Endothelial cell (in vitro differentiated cells): ENCODE measurements around the gene ITSN2. TPM values are rescaled to one million over a fixed set of nuclear protein-coding genes. Genes with fewer than 3 reads are reported as not detected.
A peak's percentile ranks its signal among the peaks of the same experiment; 100 is the strongest.

Source experiments
- DNase-seq: peaks from one replicate; pipeline ENCODE4 v3.0.0; 2021; ENCODE audit warnings: low spot score
- H3K27ac Mint-ChIP-seq: one replicate; pipeline ENCODE4 v1.8.0; 2021; ENCODE audit warnings: mixed read lengths, inconsistent platforms; ENCODE audit not compliant: unreplicated experiment
- H3K27me3 Mint-ChIP-seq: one replicate; pipeline ENCODE4 v1.8.0; 2021; ENCODE audit warnings: mild to moderate bottlenecking, moderate library complexity, mixed read lengths, inconsistent platforms; ENCODE audit not compliant: unreplicated experiment
- H3K36me3 Mint-ChIP-seq: one replicate; pipeline ENCODE4 v1.8.0; 2021; ENCODE audit warnings: mild to moderate bottlenecking, low read depth, mixed read lengths, inconsistent platforms; ENCODE audit not compliant: unreplicated experiment
- H3K4me1 Mint-ChIP-seq: one replicate; pipeline ENCODE4 v1.8.0; 2021; ENCODE audit warnings: mild to moderate bottlenecking, mixed read lengths, inconsistent platforms; ENCODE audit not compliant: unreplicated experiment
- H3K4me3 Mint-ChIP-seq: one replicate; pipeline ENCODE4 v1.8.0; 2021; ENCODE audit warnings: mild to moderate bottlenecking, mixed read lengths, inconsistent platforms; ENCODE audit not compliant: unreplicated experiment
- H3K9me3 Mint-ChIP-seq: one replicate; pipeline ENCODE4 v1.8.0; 2021; ENCODE audit warnings: mixed read lengths, inconsistent platforms; ENCODE audit not compliant: unreplicated experiment
- CTCF ChIP-seq: fragments of 200-600 bp; sonication (generic); IDR thresholded peaks from one replicate; pipeline ENCODE4 v1.5.0; 2021; ENCODE audit warnings: antibody characterized with exemption; ENCODE audit not compliant: unreplicated experiment
- total RNA-seq: library from RNA; stranded (reverse); fragmentation: NEBNext Ultra II Directional; extraction: Animal tissue kit (Norgen Biotek cat#: 25700); gene quantifications from one replicate; pipeline ENCODE4 v1.2.1, GENCODE V29; 2021; ENCODE audit not compliant: unreplicated experiment

The ITSN2 gene
- total RNA-seq, 1 donor from 2014 or later, result 73.3 TPM

- no peak overlapping the region for H3K4me3 Mint-ChIP-seq
- H3K4me1 Mint-ChIP-seq, result no peaks in the 10 kb centered on the region
- H3K27ac Mint-ChIP-seq, result no peak overlapping the region
- DNase-seq, result no peak
- no peaks in the 10 kb centered on the region for H3K9me3 Mint-ChIP-seq
- no peaks in the 10 kb centered on the region for H3K27me3 Mint-ChIP-seq
- no peak for TF ChIP-seq CTCF
- H3K36me3 Mint-ChIP-seq, result peaks cover 6% of the 10 kb centered on the region
Observed at GRCh38 chr2:24285484-24286152, 74.7 kb downstream of the ITSN2 start.

- TF ChIP-seq CTCF, result no peak
- peaks cover 9% of the 10 kb centered on the region for H3K4me1 Mint-ChIP-seq
- H3K36me3 Mint-ChIP-seq, result peaks cover 6% of the 10 kb centered on the region
- no peaks in the 10 kb centered on the region for H3K27me3 Mint-ChIP-seq
- no peak overlapping the region for H3K27ac Mint-ChIP-seq
- H3K4me3 Mint-ChIP-seq, result no peak overlapping the region
- H3K9me3 Mint-ChIP-seq, result no peaks in the 10 kb centered on the region
- DNase-seq, result no peak
Observed at GRCh38 chr2:24280645-24281044, 79.7 kb downstream of the ITSN2 start.

GRCh38 chr2:24280161-24280560, 80.2 kb downstream of the ITSN2 start:
- Mint-ChIP-seq H3K27me3 (no peaks in the 10 kb centered on the region), H3K9me3 (no peaks in the 10 kb centered on the region), H3K27ac (no peak overlapping the region), H3K36me3 (peaks cover 6% of the 10 kb centered on the region), H3K4me3 (no peak overlapping the region), H3K4me1 (peaks cover 9% of the 10 kb centered on the region)
- DNase-seq, result no peak
- no peak for TF ChIP-seq CTCF

GRCh38 chr2:24276349-24276899, 83.9 kb downstream of the ITSN2 start:
- DNase-seq, result no peak
- H3K27ac Mint-ChIP-seq, result peak overlapping the region; percentile 91
- peak overlapping the region; percentile 35 for H3K4me3 Mint-ChIP-seq
- no peaks in the 10 kb centered on the region for H3K27me3 Mint-ChIP-seq
- no peak for TF ChIP-seq CTCF
- H3K9me3 Mint-ChIP-seq, result no peaks in the 10 kb centered on the region
- H3K36me3 Mint-ChIP-seq, result peaks cover 10% of the 10 kb centered on the region
- peaks cover 30% of the 10 kb centered on the region for H3K4me1 Mint-ChIP-seq

- no peak overlapping the region for H3K27ac Mint-ChIP-seq
- no peak for DNase-seq
- peaks cover 19% of the 10 kb centered on the region for H3K36me3 Mint-ChIP-seq
- no peaks in the 10 kb centered on the region for H3K9me3 Mint-ChIP-seq
- H3K4me1 Mint-ChIP-seq, result peaks cover 42% of the 10 kb centered on the region
- no peaks in the 10 kb centered on the region for H3K27me3 Mint-ChIP-seq
- TF ChIP-seq CTCF, result no peak
- no peak overlapping the region for H3K4me3 Mint-ChIP-seq
Observed at GRCh38 chr2:24274809-24275208, 85.5 kb downstream of the ITSN2 start.
